Body of pancreas (tissue), 4 donors: ENCODE measurements around the gene ZC4H2. TPM values are rescaled to one million over a fixed set of nuclear protein-coding genes. Genes with fewer than 3 reads are reported as not detected.
A peak's percentile ranks its signal among the peaks of the same experiment; 100 is the strongest.
"Not testable (repeated sequence)": the region's sequence is repeated elsewhere in the genome, so short reads cannot be mapped to it uniquely, and the experiment has no call there.

ENCODE experiments used
- ATAC-seq: fragments of 150-250 bp; one replicate; pipeline ENCODE4 v1.9.1; 2016
- DNase-seq, 4 donors: peaks; one replicate each; pipeline ENCODE4 v3.0.0-alpha.2; 2019
- H3K27ac ChIP-seq, 4 donors: fragments of 200-600 bp; sonication (generic); 1 replicate in 3 of 4; 2 replicates in 1 of 4; pipeline versions ENCODE4 v1.5.1 to v1.6.1; 2016 to 2019; ENCODE audit warnings: mild to moderate bottlenecking in 1 of 4, mixed read lengths in 1 of 4, moderate library complexity in 1 of 4
- H3K27me3 ChIP-seq, 2 donors: fragments of 200-600 bp; sonication (generic); one replicate each; pipeline ENCODE4 v1.6.0; 2016; ENCODE audit warnings: mild to moderate bottlenecking in 1 of 2
- H3K36me3 ChIP-seq, 2 donors: fragments of 200-600 bp; sonication (generic); replicated peaks in 1 of 2; 2 replicates each; pipeline ENCODE4 v1.5.1; 2016; ENCODE audit warnings: low read depth in 2 of 2; ENCODE audit not compliant: insufficient read depth in 1 of 2
- H3K4me1 ChIP-seq: fragments of 200-600 bp; sonication (generic); one replicate; pipeline ENCODE4 v1.6.0; 2016
- H3K4me3 ChIP-seq, 2 donors: fragments of 200-600 bp; sonication (generic); 1 replicate in 1 of 2; 2 replicates in 1 of 2; pipeline ENCODE4 v1.5.1; 2016 to 2019
- H3K9me3 ChIP-seq, 3 donors: fragments of 200-600 bp; sonication (generic); 1 replicate in 2 of 3; 2 replicates in 1 of 3; pipeline ENCODE4 v1.5.1; 2016
- CTCF ChIP-seq, 7 experiments: fragments of 450-650 bp in 4 of 7; fragments of 200-600 bp in 3 of 7; sonication (generic) in 3 of 7; IDR thresholded peaks; one replicate each; pipeline ENCODE4 v1.5.1; 2016 to 2019; ENCODE audit warnings: antibody characterized with exemption in 7 of 7
- POLR2A ChIP-seq, 3 donors: fragments of 450-650 bp; IDR thresholded peaks; one replicate each; pipeline ENCODE4 v1.6.1; 2016; ENCODE audit warnings: antibody characterized with exemption in 3 of 3, mild to moderate bottlenecking in 2 of 3
- whole genome bisulfite sequencing, 2 donors: methylation state at CpG; one replicate each; pipeline ENCODE4 v1.1.5; 2017; 5-methylcytosine and 5-hydroxymethylcytosine counted together
- intact Hi-C: fragments of 100-400 bp; cut with DNase I; formaldehyde crosslinking; loops from one replicate; pipeline ENCODE4 v1.15.1; 2023
- total RNA-seq, 2 donors: library from RNA; depleted of rRNA; stranded (reverse); fragments of >200 nt; gene quantifications; one replicate each; pipeline ENCODE4 v1.1.0, GENCODE V29; 2016

Gene ZC4H2
- total RNA-seq, 2 donors from 2014 or later: 4.6 to 6.2 TPM

- Histone ChIP-seq H3K27me3 (no peaks in the 10 kb centered on the region), H3K27ac (peak overlapping the region in 1 of 4 donors; percentile 25), H3K4me1 (peaks cover 5% of the 10 kb centered on the region), H3K36me3 (no peaks in the 10 kb centered on the region), H3K9me3 (no peaks in the 10 kb centered on the region), H3K4me3 (peak overlapping the region in 1 of 2 donors; percentile 56)
- peak; percentile 51 for ATAC-seq
- intact Hi-C loops: no loop called here
- DNase-seq: peak; percentile 13 to 44 (median 26)
- TF ChIP-seq POLR2A (IDR thresholded peaks at IDR 0.05) (no peak), CTCF (IDR thresholded peaks at IDR 0.05) (no peak)
- 0 to 1% methylated on average over 13 to 15 of the region's 24 CpGs for WGBS, 2 donors
These were observed 759 bp downstream of the ZC4H2 start for GRCh38 chrX:64975491-64975890.

GRCh38 chrX:64925480-64925879, 50.8 kb downstream of the ZC4H2 start:
- H3K36me3 ChIP-seq: no peaks in the 10 kb centered on the region
- no peak overlapping the region for H3K4me3 ChIP-seq
- H3K27ac ChIP-seq: no peak overlapping the region
- H3K4me1 ChIP-seq: no peaks in the 10 kb centered on the region
- WGBS, 2 donors: 79 to 100% methylated on average over 1 of the region's 1 CpG
- no peak for TF ChIP-seq POLR2A (IDR thresholded peaks at IDR 0.05)
- TF ChIP-seq CTCF (IDR thresholded peaks at IDR 0.05): no peak
- ATAC-seq: no peak
- intact Hi-C loops: no loop called here
- H3K27me3 ChIP-seq: no peaks in the 10 kb centered on the region
- DNase-seq: no peak
- H3K9me3 ChIP-seq: no peaks in the 10 kb centered on the region

DNA sequence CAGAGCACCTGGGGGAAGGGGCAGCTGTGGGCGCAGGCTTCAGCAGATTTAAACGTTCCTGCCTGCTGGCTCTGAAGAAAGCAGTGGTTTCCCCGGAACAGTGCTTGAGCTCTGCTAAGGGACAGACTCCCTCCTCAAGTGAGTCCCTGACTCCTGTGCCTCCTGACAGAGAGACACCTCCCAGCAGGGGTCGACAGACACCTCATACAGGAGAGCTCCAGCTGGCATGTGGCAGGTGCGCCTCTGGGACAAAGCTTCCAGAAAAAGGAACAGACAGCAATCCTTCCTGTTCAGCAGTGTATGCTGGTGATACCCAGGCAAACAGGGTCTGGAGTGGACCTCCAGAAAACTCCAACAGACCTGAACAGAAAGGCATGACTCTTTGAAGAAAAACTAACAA, 68.1 kb downstream of the ZC4H2 start:
- TF ChIP-seq POLR2A (IDR thresholded peaks at IDR 0.05) (no peak), CTCF (IDR thresholded peaks at IDR 0.05) (no peak)
- intact Hi-C loops: no loop called here
- H3K4me3 ChIP-seq: no peak overlapping the region
- H3K27ac ChIP-seq: no peak overlapping the region
- WGBS, 2 donors: 75% methylated on average over 2 of the region's 5 CpGs; no CpG with 5 or more reads in 1 of the 2 donors
- DNase-seq (no peak), ATAC-seq (no peak)
- no peaks in the 10 kb centered on the region for H3K27me3 ChIP-seq
- no peaks in the 10 kb centered on the region for H3K9me3 ChIP-seq
- H3K4me1 ChIP-seq: no peaks in the 10 kb centered on the region
- H3K36me3 ChIP-seq: no peaks in the 10 kb centered on the region

DNA sequence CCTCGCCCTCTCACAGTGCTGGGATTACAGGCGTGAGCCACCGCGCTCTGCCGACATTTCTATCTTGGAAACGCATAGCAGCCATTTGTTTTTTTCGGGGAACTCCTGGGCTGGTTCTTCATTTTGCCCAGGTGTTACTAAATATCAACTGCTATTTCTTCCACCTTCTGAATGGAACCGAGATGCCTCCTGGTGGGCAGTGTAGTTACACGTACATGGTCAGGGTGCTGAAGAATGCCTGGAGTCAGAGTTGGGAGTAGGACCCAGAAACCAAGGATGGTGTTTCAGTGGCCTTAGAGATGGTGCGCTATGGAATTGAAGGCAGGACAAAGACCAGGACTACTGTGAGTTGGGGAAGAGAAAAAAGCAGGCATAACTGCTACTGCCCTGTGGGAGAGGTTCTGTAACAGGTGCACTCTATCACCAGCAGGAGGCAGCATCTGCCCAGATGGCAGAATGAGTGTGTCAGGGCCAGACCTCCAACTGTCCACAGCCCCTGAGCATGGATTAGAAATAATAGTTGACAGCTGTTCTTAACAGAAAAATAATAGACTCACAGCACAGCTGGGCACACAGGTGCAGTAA, 81.7 kb downstream of the ZC4H2 start:
- intact Hi-C loops: no loop called here
- H3K27me3 ChIP-seq: no peaks in the 10 kb centered on the region
- no peak overlapping the region for H3K4me3 ChIP-seq
- H3K9me3 ChIP-seq: no peaks in the 10 kb centered on the region
- H3K4me1 ChIP-seq: no peaks in the 10 kb centered on the region
- 67 to 83% methylated on average over 9 to 10 of the region's 10 CpGs for WGBS, 2 donors
- no peak overlapping the region for H3K27ac ChIP-seq
- TF ChIP-seq CTCF (IDR thresholded peaks at IDR 0.05) (peak in 5 of 7 experiments; percentile 10 to 40 (median 37)), POLR2A (IDR thresholded peaks at IDR 0.05) (no peak)
- DNase-seq: peak in 3 of 4 donors; percentile 13 to 35 (median 14)
- ATAC-seq: no peak
- H3K36me3 ChIP-seq: no peaks in the 10 kb centered on the region

GRCh38 chrX:64885850-64886249, 90.4 kb downstream of the ZC4H2 start:
- TF ChIP-seq POLR2A (IDR thresholded peaks at IDR 0.05) (no peak), CTCF (IDR thresholded peaks at IDR 0.05) (peak in 5 of 7 experiments; percentile 15 to 38 (median 29))
- H3K9me3 ChIP-seq: no peaks in the 10 kb centered on the region
- no peaks in the 10 kb centered on the region for H3K27me3 ChIP-seq
- intact Hi-C loops: loop anchor here (10.0 kb wide), 1 partner anchor 61 kb away; no protein-coding TSS in a partner anchor
- H3K4me3 ChIP-seq: no peak overlapping the region
- H3K27ac ChIP-seq: no peak overlapping the region
- ATAC-seq (no peak), DNase-seq (peak in 2 of 4 donors; percentile 1 to 31)
- H3K4me1 ChIP-seq: no peaks in the 10 kb centered on the region
- no peaks in the 10 kb centered on the region for H3K36me3 ChIP-seq

DNA sequence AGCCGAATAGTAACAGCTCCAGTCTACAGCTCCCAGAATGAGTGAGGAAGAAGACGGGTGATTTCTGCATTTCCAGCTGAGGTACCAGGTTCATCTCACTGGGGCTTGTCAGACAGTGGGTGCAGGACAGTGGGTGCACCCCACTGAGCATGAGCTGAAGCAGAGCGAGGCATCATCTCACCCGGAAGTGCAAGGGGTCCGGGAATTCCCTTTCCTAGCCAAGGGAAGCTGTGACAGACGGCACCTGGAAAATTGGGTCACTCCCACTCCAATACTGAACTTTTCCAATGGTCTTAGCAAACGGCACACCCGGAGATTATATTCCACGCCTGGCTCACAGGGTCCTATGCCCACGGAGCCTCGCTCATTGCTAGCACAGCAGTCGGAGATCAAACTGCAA, 97.5 kb downstream of the ZC4H2 start:
- H3K27me3 ChIP-seq, ATAC-seq, H3K9me3 ChIP-seq, H3K36me3 ChIP-seq, DNase-seq, H3K4me3 ChIP-seq, H3K27ac ChIP-seq, H3K4me1 ChIP-seq, intact Hi-C loops: not testable (repeated sequence)
- whole genome bisulfite sequencing, 2 donors: 74 to 89% methylated on average over 2 to 8 of the region's 12 CpGs
